ENCODE results near the gene ST3GAL3.

Gene ST3GAL3

GRCh38 chr1:43781574-43781973, 74.2 kb downstream of the ST3GAL3 start:
- no peaks in the 10 kb centered on the region for H3K9me3 ChIP-seq
- H3K36me3 ChIP-seq: no peaks in the 10 kb centered on the region
- H3K27me3 ChIP-seq: no peaks in the 10 kb centered on the region
- DNase-seq: no peak
- H3K4me1 ChIP-seq: no peaks in the 10 kb centered on the region
- no peak overlapping the region for H3K4me3 ChIP-seq (ENCODE audit: low read depth, low read length)
- no peak for TF ChIP-seq CTCF (IDR thresholded peaks at IDR 0.05; ENCODE audit: low read depth, low read length)

DNA sequence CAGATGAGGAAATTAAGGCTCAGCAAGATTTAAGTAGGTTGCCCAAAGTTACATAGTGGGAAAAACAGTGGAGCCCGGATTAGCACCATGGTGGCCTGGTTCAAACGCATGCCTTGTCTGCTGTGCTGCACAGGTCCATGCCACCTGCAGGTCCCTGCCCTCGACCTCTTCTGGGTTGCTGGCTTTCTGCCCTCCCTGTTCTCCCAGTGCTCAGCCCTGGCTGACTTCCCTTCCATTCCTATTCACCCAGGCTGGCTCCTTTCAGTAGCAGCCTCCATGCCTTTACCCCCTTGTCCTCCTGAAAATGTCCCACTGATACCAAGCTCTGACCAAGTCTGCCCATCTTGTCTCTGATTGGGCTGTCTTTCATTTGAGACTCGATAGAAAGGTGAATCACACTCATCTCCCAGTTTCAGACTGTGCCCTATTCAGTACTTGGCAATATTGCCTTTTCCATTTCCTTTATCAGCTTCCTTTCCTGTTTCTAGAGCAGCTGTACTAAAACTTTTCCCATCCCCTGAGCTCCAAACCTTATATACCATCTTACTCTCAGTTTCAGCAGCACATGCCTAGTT, 75.8 kb downstream of the ST3GAL3 start:
- Histone ChIP-seq H3K36me3 (no peaks in the 10 kb centered on the region), H3K4me1 (no peaks in the 10 kb centered on the region; the same call in 1 of the 2 replicates), H3K9me3 (no peaks in the 10 kb centered on the region), H3K27me3 (no peaks in the 10 kb centered on the region), H3K4me3 (ENCODE audit: low read depth, low read length) (no peak overlapping the region)
- no peak for DNase-seq
- no peak for TF ChIP-seq CTCF (IDR thresholded peaks at IDR 0.05; ENCODE audit: low read depth, low read length)

DNA sequence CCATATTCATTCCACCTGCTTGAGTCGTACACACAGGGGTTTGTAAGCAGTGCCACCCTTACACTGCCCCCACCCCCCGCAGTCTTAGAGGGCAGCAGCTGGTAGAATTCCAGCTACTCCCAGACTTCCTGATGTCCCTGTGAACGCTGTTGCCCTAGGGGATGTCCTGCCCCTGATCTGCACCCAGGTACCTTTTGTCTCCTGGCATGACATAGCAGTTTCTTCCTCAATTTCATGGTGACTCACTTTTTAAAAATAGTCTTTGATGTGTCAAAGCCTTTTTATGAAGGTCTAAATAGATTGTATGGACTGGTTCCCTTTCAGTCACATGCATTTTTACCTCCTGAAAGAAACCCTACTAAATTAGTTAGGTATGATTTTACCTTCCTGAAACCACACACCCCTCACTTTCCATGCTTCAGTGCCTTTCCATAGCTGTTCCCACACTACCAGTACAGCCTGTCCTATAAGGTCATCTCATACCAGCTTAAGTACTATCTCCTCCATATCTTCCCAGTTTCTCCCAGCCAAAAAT, 76.4 kb downstream of the ST3GAL3 start:
- Histone ChIP-seq H3K4me3 (ENCODE audit: low read depth, low read length) (no peak overlapping the region), H3K36me3 (no peaks in the 10 kb centered on the region), H3K27me3 (no peaks in the 10 kb centered on the region), H3K9me3 (no peaks in the 10 kb centered on the region), H3K4me1 (no peaks in the 10 kb centered on the region; the same call in 1 of the 2 replicates)
- no peak for TF ChIP-seq CTCF (IDR thresholded peaks at IDR 0.05; ENCODE audit: low read depth, low read length)
- peak; percentile 18 for DNase-seq

- Histone ChIP-seq H3K4me3 (ENCODE audit: low read depth, low read length) (no peak overlapping the region), H3K36me3 (no peaks in the 10 kb centered on the region)
These were observed 79.0 kb downstream of the ST3GAL3 start for GRCh38 chr1:43786201-43786958.

GRCh38 chr1:43786960-43787359, 79.6 kb downstream of the ST3GAL3 start:
- Histone ChIP-seq H3K4me3 (ENCODE audit: low read depth, low read length) (no peak overlapping the region), H3K36me3 (no peaks in the 10 kb centered on the region), H3K9me3 (no peaks in the 10 kb centered on the region), H3K4me1 (no peaks in the 10 kb centered on the region; the same call in 1 of the 2 replicates), H3K27me3 (no peaks in the 10 kb centered on the region)
- peak; percentile 16 for DNase-seq
- TF ChIP-seq CTCF (IDR thresholded peaks at IDR 0.05; ENCODE audit: low read depth, low read length): no peak

More at GRCh38 chr1:43786201-43786958, 79.0 kb downstream of the ST3GAL3 start:
- no peak for DNase-seq
- H3K4me1 ChIP-seq: no peaks in the 10 kb centered on the region; the same call in 1 of the 2 replicates
- no peaks in the 10 kb centered on the region for H3K27me3 ChIP-seq
- no peaks in the 10 kb centered on the region for H3K9me3 ChIP-seq
- TF ChIP-seq CTCF (IDR thresholded peaks at IDR 0.05; ENCODE audit: low read depth, low read length): no peak

Data from BE2C (cell line).